ENCODE measurements around the gene KIF3C. TPM values are rescaled to one million over a fixed set of nuclear protein-coding genes. Genes with fewer than 3 reads are reported as not detected.

The KIF3C gene
- polyA plus RNA-seq, 1 donor from 2014 or later = 53.6 TPM

DNA sequence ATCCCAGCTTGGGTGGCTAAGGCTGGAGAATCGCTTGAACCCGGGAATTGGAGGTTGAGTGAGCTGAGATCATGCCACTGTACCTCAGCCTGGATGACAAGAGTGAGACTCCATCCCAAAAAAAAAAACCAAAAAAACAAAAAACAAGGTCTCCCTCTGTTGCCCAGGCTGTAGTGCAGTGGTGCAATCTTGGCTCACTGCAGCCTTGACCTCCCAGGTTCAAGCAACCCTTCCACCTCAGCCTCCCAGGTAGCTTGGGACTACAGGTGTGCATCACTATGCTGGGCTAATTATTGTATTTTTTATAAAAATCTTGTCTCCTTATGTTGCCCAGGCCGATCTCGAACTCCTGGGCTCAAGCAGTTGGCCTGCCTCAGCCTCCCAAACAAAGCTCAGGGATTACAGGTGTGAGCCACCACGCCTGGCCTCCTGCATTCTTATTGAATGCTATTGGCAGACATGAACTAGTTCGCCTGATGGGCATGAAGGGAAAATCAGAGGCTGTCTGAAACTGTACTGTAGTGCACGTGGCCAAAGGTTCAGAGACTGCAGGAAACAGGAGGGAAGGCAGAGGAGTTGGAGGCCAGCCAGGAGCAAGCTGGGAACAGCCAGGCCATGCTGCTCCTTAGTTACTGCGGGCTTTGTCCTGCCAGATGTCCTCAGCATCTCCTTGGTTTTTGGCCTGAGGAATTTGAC lies 88.0 kb downstream of the KIF3C start:
- Histone ChIP-seq H3K9ac (ENCODE audit: low read length) (no peak overlapping the region), H4K20me1 (ENCODE audit: insufficient read depth) (no peaks in the 10 kb centered on the region), H3K9me3 (ENCODE audit: low read length) (no peaks in the 10 kb centered on the region), H3K36me3 (ENCODE audit: insufficient read depth, low read length) (no peaks in the 10 kb centered on the region), H3K27me3 (ENCODE audit: insufficient read depth, low read depth, low read length) (no peaks in the 10 kb centered on the region), H3K79me2 (replicated peaks; ENCODE audit: insufficient read depth, low read length) (no peaks in the 10 kb centered on the region), H3K4me3 (ENCODE audit: low read length) (no peak overlapping the region), H3F3A (ENCODE audit: insufficient read depth, low read length, poor library complexity, severe bottlenecking) (no peaks in the 10 kb centered on the region), H3K27ac (ENCODE audit: low read length) (no peak overlapping the region), H3K4me2 (ENCODE audit: low read length) (no peak overlapping the region), H2AFZ (ENCODE audit: low read depth, low read length) (no peak overlapping the region), H3K9me2 (ENCODE audit: insufficient read depth, low read length) (no peaks in the 10 kb centered on the region)
- TF ChIP-seq SMC3 (conservative IDR thresholded peaks at IDR 0.05; ENCODE audit: poor library complexity) (no peak), TAF1 (IDR thresholded peaks at IDR 0.05; ENCODE audit: low read depth) (no peak), EZH2 (IDR thresholded peaks at IDR 0.05; ENCODE audit: borderline replicate concordance, insufficient read depth, low read length, poor library complexity, severe bottlenecking) (no peak), MXI1 (conservative IDR thresholded peaks at IDR 0.05; ENCODE audit: poor library complexity, severe bottlenecking) (no peak), RAD21 (conservative IDR thresholded peaks at IDR 0.05) (no peak), POLR2AphosphoS5 (IDR thresholded peaks at IDR 0.05) (no peak)
- TF ChIP-seq, protein P1, sequence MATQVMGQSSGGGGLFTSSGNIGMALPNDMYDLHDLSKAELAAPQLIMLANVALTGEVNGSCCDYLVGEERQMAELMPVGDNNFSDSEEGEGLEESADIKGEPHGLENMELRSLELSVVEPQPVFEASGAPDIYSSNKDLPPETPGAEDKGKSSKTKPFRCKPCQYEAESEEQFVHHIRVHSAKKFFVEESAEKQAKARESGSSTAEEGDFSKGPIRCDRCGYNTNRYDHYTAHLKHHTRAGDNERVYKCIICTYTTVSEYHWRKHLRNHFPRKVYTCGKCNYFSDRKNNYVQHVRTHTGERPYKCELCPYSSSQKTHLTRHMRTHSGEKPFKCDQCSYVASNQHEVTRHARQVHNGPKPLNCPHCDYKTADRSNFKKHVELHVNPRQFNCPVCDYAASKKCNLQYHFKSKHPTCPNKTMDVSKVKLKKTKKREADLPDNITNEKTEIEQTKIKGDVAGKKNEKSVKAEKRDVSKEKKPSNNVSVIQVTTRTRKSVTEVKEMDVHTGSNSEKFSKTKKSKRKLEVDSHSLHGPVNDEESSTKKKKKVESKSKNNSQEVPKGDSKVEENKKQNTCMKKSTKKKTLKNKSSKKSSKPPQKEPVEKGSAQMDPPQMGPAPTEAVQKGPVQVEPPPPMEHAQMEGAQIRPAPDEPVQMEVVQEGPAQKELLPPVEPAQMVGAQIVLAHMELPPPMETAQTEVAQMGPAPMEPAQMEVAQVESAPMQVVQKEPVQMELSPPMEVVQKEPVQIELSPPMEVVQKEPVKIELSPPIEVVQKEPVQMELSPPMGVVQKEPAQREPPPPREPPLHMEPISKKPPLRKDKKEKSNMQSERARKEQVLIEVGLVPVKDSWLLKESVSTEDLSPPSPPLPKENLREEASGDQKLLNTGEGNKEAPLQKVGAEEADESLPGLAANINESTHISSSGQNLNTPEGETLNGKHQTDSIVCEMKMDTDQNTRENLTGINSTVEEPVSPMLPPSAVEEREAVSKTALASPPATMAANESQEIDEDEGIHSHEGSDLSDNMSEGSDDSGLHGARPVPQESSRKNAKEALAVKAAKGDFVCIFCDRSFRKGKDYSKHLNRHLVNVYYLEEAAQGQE (IDR thresholded peaks at IDR 0.05; ENCODE audit: borderline replicate concordance) = no peak

DNA sequence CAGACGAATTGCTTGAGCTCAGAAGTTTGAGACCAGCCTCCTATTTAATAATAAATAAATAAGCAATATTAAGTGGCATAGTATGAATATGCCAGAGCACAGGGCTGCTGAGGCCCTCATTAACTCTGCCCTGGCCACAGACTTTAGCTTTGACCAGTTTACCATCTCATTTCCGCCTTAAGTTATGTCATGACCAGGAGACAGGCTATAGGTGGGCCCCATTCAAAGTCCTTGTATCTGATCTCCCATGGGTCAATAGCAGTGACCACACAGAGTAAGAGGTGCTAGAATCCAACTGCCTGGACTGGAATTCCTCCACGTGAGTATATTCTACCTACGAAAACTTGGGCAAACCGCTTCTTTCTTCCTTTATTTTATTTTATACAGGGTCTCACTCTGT lies 90.6 kb downstream of the KIF3C start:
- Histone ChIP-seq H3K9ac (ENCODE audit: low read length) (no peak overlapping the region), H3K79me2 (replicated peaks; ENCODE audit: insufficient read depth, low read length) (no peaks in the 10 kb centered on the region), H3K4me2 (ENCODE audit: low read length) (no peak overlapping the region), H4K20me1 (ENCODE audit: insufficient read depth) (no peaks in the 10 kb centered on the region), H3K9me3 (ENCODE audit: low read length) (no peaks in the 10 kb centered on the region), H3F3A (ENCODE audit: insufficient read depth, low read length, poor library complexity, severe bottlenecking) (no peaks in the 10 kb centered on the region), H3K4me3 (ENCODE audit: low read length) (no peak overlapping the region), H3K36me3 (ENCODE audit: insufficient read depth, low read length) (no peaks in the 10 kb centered on the region), H3K27ac (ENCODE audit: low read length) (no peak overlapping the region), H3K27me3 (ENCODE audit: insufficient read depth, low read depth, low read length) (no peaks in the 10 kb centered on the region), H2AFZ (ENCODE audit: low read depth, low read length) (no peak overlapping the region), H3K9me2 (ENCODE audit: insufficient read depth, low read length) (no peaks in the 10 kb centered on the region)
- no peak for TF ChIP-seq EZH2 (IDR thresholded peaks at IDR 0.05; ENCODE audit: borderline replicate concordance, insufficient read depth, low read length, poor library complexity, severe bottlenecking)
- TF ChIP-seq MXI1 (conservative IDR thresholded peaks at IDR 0.05; ENCODE audit: poor library complexity, severe bottlenecking) = no peak
- TF ChIP-seq, protein P2, sequence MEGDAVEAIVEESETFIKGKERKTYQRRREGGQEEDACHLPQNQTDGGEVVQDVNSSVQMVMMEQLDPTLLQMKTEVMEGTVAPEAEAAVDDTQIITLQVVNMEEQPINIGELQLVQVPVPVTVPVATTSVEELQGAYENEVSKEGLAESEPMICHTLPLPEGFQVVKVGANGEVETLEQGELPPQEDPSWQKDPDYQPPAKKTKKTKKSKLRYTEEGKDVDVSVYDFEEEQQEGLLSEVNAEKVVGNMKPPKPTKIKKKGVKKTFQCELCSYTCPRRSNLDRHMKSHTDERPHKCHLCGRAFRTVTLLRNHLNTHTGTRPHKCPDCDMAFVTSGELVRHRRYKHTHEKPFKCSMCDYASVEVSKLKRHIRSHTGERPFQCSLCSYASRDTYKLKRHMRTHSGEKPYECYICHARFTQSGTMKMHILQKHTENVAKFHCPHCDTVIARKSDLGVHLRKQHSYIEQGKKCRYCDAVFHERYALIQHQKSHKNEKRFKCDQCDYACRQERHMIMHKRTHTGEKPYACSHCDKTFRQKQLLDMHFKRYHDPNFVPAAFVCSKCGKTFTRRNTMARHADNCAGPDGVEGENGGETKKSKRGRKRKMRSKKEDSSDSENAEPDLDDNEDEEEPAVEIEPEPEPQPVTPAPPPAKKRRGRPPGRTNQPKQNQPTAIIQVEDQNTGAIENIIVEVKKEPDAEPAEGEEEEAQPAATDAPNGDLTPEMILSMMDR (IDR thresholded peaks at IDR 0.05; ENCODE audit: poor library complexity, severe bottlenecking) = no peak
- no peak for TF ChIP-seq EP300 (conservative IDR thresholded peaks at IDR 0.05; ENCODE audit: poor library complexity, severe bottlenecking)
- TF ChIP-seq, protein P1 (IDR thresholded peaks at IDR 0.05; ENCODE audit: borderline replicate concordance) = no peak
- no peak for TF ChIP-seq POLR2AphosphoS5 (IDR thresholded peaks at IDR 0.05)
- TF ChIP-seq RAD21 (conservative IDR thresholded peaks at IDR 0.05) = no peak
- no peak for TF ChIP-seq SMC3 (conservative IDR thresholded peaks at IDR 0.05; ENCODE audit: poor library complexity)
- TF ChIP-seq TAF1 (IDR thresholded peaks at IDR 0.05; ENCODE audit: low read depth) = no peak

Measured in neural cell (in vitro differentiated cells).